Common myeloid progenitor, CD34-positive (primary cell): ENCODE measurements around the gene TNFRSF1B.
A peak's percentile ranks its signal among the peaks of the same experiment; 100 is the strongest.

Source experiments
- CTCF ChIA-PET: fragments of 350-600 bp; sonication (Branson Sonifier 250); formaldehyde crosslinking; loops from one replicate; lab custom pipeline; 2021; ENCODE audit warnings: antibody characterized with exemption; lab: Charles Lee
- POLR2A ChIA-PET: fragments of 350-600 bp; sonication (Branson Sonifier 250); formaldehyde crosslinking; loops from one replicate; lab custom pipeline; 2021; ENCODE audit warnings: antibody characterized with exemption; lab: Charles Lee
- DNase-seq, 3 donors: peaks; one replicate each; pipeline versions ENCODE4 v3.0.0 to v3.0.0-alpha.2; 2013
- H3K27ac ChIP-seq, 2 experiments: 1 replicate in 1 of 2; 2 replicates in 1 of 2; pipeline ENCODE4 v1.7.0; 2013; ENCODE audit warnings: inconsistent platforms in 2 of 2, low read length in 2 of 2, mild to moderate bottlenecking in 2 of 2, low read depth in 1 of 2, moderate library complexity in 1 of 2; ENCODE audit not compliant: severe bottlenecking in 2 of 2, insufficient read depth in 1 of 2, poor library complexity in 1 of 2
- H3K27me3 ChIP-seq, 5 experiments: replicated peaks in 2 of 5; 1 replicate in 3 of 5; 2 replicates in 2 of 5; pipeline versions ENCODE4 v1.6.1 to v1.7.0; 2013; ENCODE audit warnings: low read length in 4 of 5, mild to moderate bottlenecking in 2 of 5, moderate library complexity in 2 of 5, inconsistent platforms in 1 of 5; ENCODE audit not compliant: insufficient read depth in 5 of 5, control insufficient read depth in 4 of 5
- H3K36me3 ChIP-seq, 4 experiments: 1 replicate in 2 of 4; 2 replicates in 2 of 4; pipeline versions ENCODE4 v1.6.1 to v1.7.0; 2013; ENCODE audit warnings: low read length in 3 of 4, control low read depth in 1 of 4, mild to moderate bottlenecking in 1 of 4; ENCODE audit not compliant: control insufficient read depth in 4 of 4, insufficient read depth in 4 of 4
- H3K4me1 ChIP-seq, 4 experiments: 1 replicate in 3 of 4; 2 replicates in 1 of 4; pipeline versions ENCODE4 v1.6.1 to v1.7.1; 2013; ENCODE audit warnings: low read length in 3 of 4, mild to moderate bottlenecking in 3 of 4, control low read depth in 1 of 4, inconsistent platforms in 1 of 4, moderate library complexity in 1 of 4; ENCODE audit not compliant: control insufficient read depth in 4 of 4, insufficient read depth in 4 of 4; ENCODE audit errors: control extremely low read depth in 1 of 4
- H3K4me3 ChIP-seq, 7 experiments: 1 replicate in 4 of 7; 2 replicates in 3 of 7; pipeline versions ENCODE4 v1.5.1 to v1.7.0; 2013; ENCODE audit warnings: mild to moderate bottlenecking in 7 of 7, low read length in 6 of 7, moderate library complexity in 6 of 7, inconsistent platforms in 2 of 7, low read depth in 2 of 7, control low read depth in 1 of 7; ENCODE audit not compliant: insufficient read depth in 4 of 7, control insufficient read depth in 1 of 7; ENCODE audit errors: extremely low read depth in 1 of 7
- H3K9me3 ChIP-seq, 5 experiments: 1 replicate in 4 of 5; 2 replicates in 1 of 5; pipeline versions ENCODE4 v1.6.1 to v1.7.1; 2013; ENCODE audit warnings: low read length in 4 of 5, mild to moderate bottlenecking in 2 of 5, inconsistent platforms in 1 of 5, low read depth in 1 of 5, moderate library complexity in 1 of 5; ENCODE audit not compliant: control insufficient read depth in 4 of 5, insufficient read depth in 2 of 5; ENCODE audit errors: control extremely low read depth in 1 of 5
- WGBS: methylation state at CpG from one replicate; pipeline ENCODE4 v1.1.5; 2013; ENCODE audit not compliant: insufficient coverage; 5-methylcytosine and 5-hydroxymethylcytosine counted together

TNFRSF1B gene

GRCh38 chr1:12145616-12146342 lies 21.0 kb upstream of the TNFRSF1B start:
- Histone ChIP-seq H3K4me3 (no peak overlapping the region), H3K36me3 (no peaks in the 10 kb centered on the region), H3K27ac (no peak overlapping the region), H3K9me3 (peaks cover 0 to 4% (median 0%) of the 10 kb centered on the region in 5 experiments), H3K4me1 (peaks cover 19 to 99% (median 96%) of the 10 kb centered on the region in 4 experiments), H3K27me3 (no peaks in the 10 kb centered on the region)
- ChIA-PET POLR2A (no interaction called here), CTCF (interaction anchor here (1.0 to 1.4 kb wide), 2 partner anchors 12 to 23 kb away, joined by 3 read pairs; no protein-coding TSS in a partner anchor)
- DNase-seq, result no peak
- WGBS, result 85% methylated on average over 10 of the region's 12 CpGs

- Histone ChIP-seq H3K4me3 (no peak overlapping the region), H3K36me3 (no peaks in the 10 kb centered on the region), H3K27ac (no peak overlapping the region), H3K27me3 (no peaks in the 10 kb centered on the region), H3K9me3 (peaks cover 0 to 4% (median 0%) of the 10 kb centered on the region in 5 experiments), H3K4me1 (peaks cover 19 to 99% (median 96%) of the 10 kb centered on the region in 4 experiments)
- CTCF ChIA-PET, result interaction anchor here (1.0 to 1.9 kb wide), 4 partner anchors 11 to 23 kb away, joined by 3 to 5 read pairs (median 4); no protein-coding TSS in a partner anchor
- no peak for DNase-seq
- POLR2A ChIA-PET, result interaction anchor here (1.0 kb wide), 1 partner anchor 11 kb away, joined by 3 read pairs; no protein-coding TSS in a partner anchor
- 81% methylated on average over 20 of the region's 20 CpGs for WGBS
Measured at GRCh38 chr1:12146343-12147112, 20.3 kb upstream of the TNFRSF1B start.

GRCh38 chr1:12147201-12147701 lies 19.5 kb upstream of the TNFRSF1B start:
- Histone ChIP-seq H3K9me3 (peaks cover 0 to 4% (median 0%) of the 10 kb centered on the region in 5 experiments), H3K4me1 (peaks cover 22 to 99% (median 96%) of the 10 kb centered on the region in 4 experiments), H3K27ac (peak overlapping the region in 1 of 2 experiments; percentile 36), H3K36me3 (no peaks in the 10 kb centered on the region), H3K4me3 (no peak overlapping the region), H3K27me3 (no peaks in the 10 kb centered on the region)
- ChIA-PET POLR2A (interaction anchor here (1.0 kb wide), 1 partner anchor 10 kb away, joined by 3 read pairs; no protein-coding TSS in a partner anchor), CTCF (interaction anchor here (1.0 to 2.7 kb wide), 5 partner anchors 10 to 36 kb away, joined by 3 to 10 read pairs (median 5); no protein-coding TSS in a partner anchor)
- 62% methylated on average over 8 of the region's 8 CpGs for WGBS
- no peak for DNase-seq

GRCh38 chr1:12148160-12148957 lies 18.4 kb upstream of the TNFRSF1B start:
- peak in 1 of 3 donors; percentile 53 for DNase-seq
- ChIA-PET POLR2A (no interaction called here), CTCF (interaction anchor here (0.6 to 3.4 kb wide), 9 partner anchors 9 to 1553 kb away, joined by 3 to 10 read pairs (median 5); no protein-coding TSS in a partner anchor)
- H3K4me1 ChIP-seq, result peaks cover 28 to 99% (median 94%) of the 10 kb centered on the region in 4 experiments
- no peaks in the 10 kb centered on the region for H3K27me3 ChIP-seq
- H3K36me3 ChIP-seq, result no peaks in the 10 kb centered on the region
- peaks cover 0 to 4% (median 0%) of the 10 kb centered on the region in 5 experiments for H3K9me3 ChIP-seq
- no peak overlapping the region for H3K4me3 ChIP-seq
- H3K27ac ChIP-seq, result no peak overlapping the region
- 40% methylated on average over 2 of the region's 8 CpGs for WGBS

- no peaks in the 10 kb centered on the region for H3K27me3 ChIP-seq
- WGBS, result 60% methylated on average over 3 of the region's 5 CpGs
- peaks cover 0 to 4% (median 0%) of the 10 kb centered on the region in 5 experiments for H3K9me3 ChIP-seq
- no peaks in the 10 kb centered on the region for H3K36me3 ChIP-seq
- H3K4me3 ChIP-seq, result no peak overlapping the region
- no peak for DNase-seq
- CTCF ChIA-PET, result interaction anchor here (1.0 to 3.4 kb wide), 10 partner anchors 10 to 60 kb away, joined by 3 to 13 read pairs (median 8); no protein-coding TSS in a partner anchor
- H3K27ac ChIP-seq, result no peak overlapping the region
- peaks cover 28 to 95% (median 90%) of the 10 kb centered on the region in 4 experiments for H3K4me1 ChIP-seq
- POLR2A ChIA-PET, result no interaction called here
Measured at GRCh38 chr1:12148958-12149790, 17.6 kb upstream of the TNFRSF1B start.
